Omental fat pad (tissue), 4 donors: Measurements from ENCODE around the gene MARK1. TPM values are rescaled to one million over a fixed set of nuclear protein-coding genes. Genes with fewer than 3 reads are reported as not detected.
A peak's percentile ranks its signal among the peaks of the same experiment; 100 is the strongest.

Experiments
- ATAC-seq: fragments of 150-250 bp; one replicate; pipeline ENCODE4 v1.9.1; 2016; ENCODE audit warnings: mild to moderate bottlenecking, moderate library complexity; ENCODE audit not compliant: low FRiP score
- DNase-seq: peaks from one replicate; pipeline ENCODE4 v3.0.0-alpha.2; 2019; ENCODE audit warnings: low spot score
- CTCF ChIP-seq, 3 donors: fragments of 450-650 bp; IDR thresholded peaks; one replicate each; pipeline ENCODE4 v1.5.1; 2016 to 2017; ENCODE audit warnings: antibody characterized with exemption in 3 of 3, mild to moderate bottlenecking in 3 of 3, moderate library complexity in 2 of 3
- total RNA-seq, 4 donors: library from RNA; depleted of rRNA; stranded (reverse); fragments of >200 nt; gene quantifications; one replicate each; pipeline ENCODE4 v1.1.0, GENCODE V29; 2016

MARK1 gene
- total RNA-seq, 4 donors from 2014 or later: 7.7 to 24.4 (median 9.0) TPM

GRCh38 chr1:220528679-220529501, 954 bp downstream of the MARK1 start:
- DNase-seq (no peak), ATAC-seq (peak; percentile 39)
- TF ChIP-seq CTCF (IDR thresholded peaks at IDR 0.05): no peak

- TF ChIP-seq CTCF (IDR thresholded peaks at IDR 0.05): no peak
- ATAC-seq (no peak), DNase-seq (no peak)
Observed at GRCh38 chr1:220529521-220530020, 1.6 kb downstream of the MARK1 start.

DNA sequence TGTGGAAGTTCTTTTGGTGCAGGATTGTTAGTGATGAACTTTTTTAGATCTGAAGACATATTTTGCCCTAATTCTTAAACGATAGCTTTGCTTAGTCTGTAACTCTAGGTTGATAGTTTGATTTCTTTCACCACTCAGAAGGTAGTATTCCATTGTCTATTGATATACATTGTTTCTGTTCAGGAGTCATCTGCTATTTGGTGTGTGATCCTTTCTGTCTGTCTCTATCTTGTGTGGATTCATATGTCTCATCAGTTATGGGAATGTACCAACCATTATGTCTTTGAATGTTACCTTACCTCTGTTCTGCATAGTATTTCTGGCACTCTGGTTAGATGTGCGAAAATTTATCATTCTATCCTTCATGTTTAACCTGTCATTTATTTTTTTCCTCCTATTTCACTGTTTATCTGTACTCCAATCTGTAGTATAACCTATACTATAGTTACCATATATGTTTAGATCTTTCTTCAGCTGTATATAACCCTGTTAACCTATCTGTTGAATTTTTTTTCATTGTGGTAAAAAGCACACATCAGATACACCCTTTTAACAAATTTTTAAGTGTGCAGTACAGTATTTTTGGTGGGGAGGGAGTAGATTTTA, 5.7 kb downstream of the MARK1 start:
- no peak for TF ChIP-seq CTCF (IDR thresholded peaks at IDR 0.05)
- ATAC-seq (no peak), DNase-seq (no peak)

DNA sequence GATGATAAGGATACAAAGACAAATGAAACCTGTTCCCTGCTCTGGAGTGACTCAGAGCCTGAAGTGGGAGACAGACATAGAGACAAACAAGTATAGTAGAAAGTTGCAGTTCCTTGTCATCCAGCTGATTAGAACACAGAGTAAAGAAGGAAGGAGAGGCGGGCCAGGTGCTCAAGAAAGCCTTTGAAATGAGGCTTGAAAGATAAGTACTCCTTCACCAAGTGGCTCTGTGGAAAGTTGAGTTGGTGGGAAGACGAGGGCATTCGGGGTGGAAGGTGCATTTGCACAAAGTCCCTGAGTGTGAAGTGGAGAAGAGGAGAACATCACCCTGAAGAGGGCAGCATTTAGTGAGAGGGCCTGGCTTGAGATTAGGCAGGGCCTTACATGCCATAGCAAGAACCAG, 17.0 kb downstream of the MARK1 start:
- no peak for TF ChIP-seq CTCF (IDR thresholded peaks at IDR 0.05)
- no peak for DNase-seq
- no peak for ATAC-seq

DNA sequence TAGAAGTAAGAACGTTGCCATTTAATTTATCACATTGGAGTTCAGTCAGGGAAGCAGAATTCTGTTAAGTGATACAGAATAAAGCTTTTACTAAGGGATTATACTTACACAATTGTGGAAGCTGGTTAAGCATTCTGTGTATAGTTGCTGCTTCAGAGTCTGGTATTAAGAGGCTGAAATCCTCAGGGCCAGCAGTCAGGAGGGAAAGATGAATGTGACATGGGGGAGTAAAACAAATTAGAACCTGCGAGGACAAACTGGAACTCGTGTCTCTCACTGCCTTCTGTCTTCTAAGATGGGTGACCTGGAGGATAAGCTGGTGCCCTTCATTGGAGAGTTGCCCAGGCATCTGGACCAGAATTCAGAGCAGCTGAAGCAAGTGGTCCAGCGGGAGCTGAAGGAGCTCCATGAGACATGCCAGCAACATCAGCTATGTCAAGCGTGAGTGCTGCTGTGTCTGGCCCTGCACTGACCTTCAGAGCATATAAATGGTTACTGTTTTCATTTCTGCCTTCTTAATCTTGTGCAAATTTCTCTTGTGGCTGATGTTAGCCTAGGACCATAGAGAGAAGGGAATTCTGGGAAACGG, 23.0 kb downstream of the MARK1 start:
- TF ChIP-seq CTCF (IDR thresholded peaks at IDR 0.05): no peak
- ATAC-seq (no peak), DNase-seq (no peak)

GRCh38 chr1:220551718-220552117, 23.8 kb downstream of the MARK1 start:
- ATAC-seq (no peak), DNase-seq (no peak)
- no peak for TF ChIP-seq CTCF (IDR thresholded peaks at IDR 0.05)
